Heart left ventricle (tissue), 13 donors: Measurements from ENCODE around the gene MTOR.

ENCODE experiments used
- CTCF ChIP-seq, 12 donors: fragments of 200-600 bp; sonication (generic) in 4 of 12; IDR thresholded peaks; one replicate each; pipeline versions ENCODE4 v1.5.0 to v1.8.0; 2018 to 2022; ENCODE audit warnings: antibody characterized with exemption in 12 of 12, mild to moderate bottlenecking in 5 of 12
- POLR2A ChIP-seq, 2 donors: fragments of 450-650 bp; IDR thresholded peaks; one replicate each; pipeline ENCODE4 v1.6.1; 2017; ENCODE audit warnings: antibody characterized with exemption in 2 of 2, mild to moderate bottlenecking in 2 of 2, moderate library complexity in 2 of 2
- donor health status: ischemic (EF 13 %, LVEDD 7.1; RV severe dilation, severe dysfunction).
- donor health status: DM: no; HTN: yes; CAD: no.
- donor health status: DM: no; HTN: no; CAD: no.
- donor health status: ischemic (EF 25% LVEDD 6.9; RV normal size, moderate dysfunction).
- donor health status: ischemic (EF 25% LVEDD 5.7; RV mildly dilated, moderate dysfunction).
- donor health status: ischemic (EF 35%, LVEDD 5.7; RV mildly dilated, moderate dysfunction).
- donor health status: nonischemic (EF 11% LVEDD 7.7; RV severe dilation, severe dysfunction).
- donor health status: DM: yes; HTN: yes; CAD: no.
- donor health status: PGD.
- donor health status: ischemic (EF 29% LVEDD 5.4; RV normal size, mild dysfunction).
- donor health status: nonischemic (EF 23%, LVEDD 6.1; RV moderate dilation, normal function).

- TF ChIP-seq CTCF (IDR thresholded peaks at IDR 0.05) (no peak), POLR2A (IDR thresholded peaks at IDR 0.05) (no peak)
Observed at GRCh38 chr1:11151826-11152612, 110.3 kb downstream of the MTOR start.
